ENCODE measurements around the gene MAT1A.

Gene MAT1A

GRCh38 chr10:80283119-80283518, 6.3 kb downstream of the MAT1A start:
- in situ Hi-C loops (cut with HindIII; ENCODE audit: low sequenced_read_pairs): no loop called here

GRCh38 chr10:80281784-80282765, 7.4 kb downstream of the MAT1A start:
- in situ Hi-C loops (cut with HindIII; ENCODE audit: low sequenced_read_pairs): no loop called here

GRCh38 chr10:80281292-80281691, 8.2 kb downstream of the MAT1A start:
- in situ Hi-C loops (cut with HindIII; ENCODE audit: low sequenced_read_pairs): no loop called here

GRCh38 chr10:80280071-80280800, 9.2 kb downstream of the MAT1A start:
- in situ Hi-C loops (cut with HindIII; ENCODE audit: low sequenced_read_pairs): no loop called here

GRCh38 chr10:80279146-80279545, 10.3 kb downstream of the MAT1A start:
- in situ Hi-C loops (cut with HindIII; ENCODE audit: low sequenced_read_pairs): no loop called here

GRCh38 chr10:80278480-80278879, 11.0 kb downstream of the MAT1A start:
- in situ Hi-C loops (cut with HindIII; ENCODE audit: low sequenced_read_pairs): no loop called here

GRCh38 chr10:80277567-80278250, 11.7 kb downstream of the MAT1A start:
- in situ Hi-C loops (cut with HindIII; ENCODE audit: low sequenced_read_pairs): no loop called here

- in situ Hi-C loops (cut with HindIII; ENCODE audit: low sequenced_read_pairs): no loop called here
Measured at GRCh38 chr10:80277016-80277415, 12.4 kb downstream of the MAT1A start.

- in situ Hi-C loops (cut with HindIII; ENCODE audit: low sequenced_read_pairs): no loop called here
Measured at GRCh38 chr10:80276335-80276734, 13.1 kb downstream of the MAT1A start.

- in situ Hi-C loops (cut with HindIII; ENCODE audit: low sequenced_read_pairs): no loop called here
Measured at GRCh38 chr10:80275756-80276155, 13.7 kb downstream of the MAT1A start.

GRCh38 chr10:80275135-80275498, 14.3 kb downstream of the MAT1A start:
- in situ Hi-C loops (cut with HindIII; ENCODE audit: low sequenced_read_pairs): no loop called here

GRCh38 chr10:80274396-80275134, 14.9 kb downstream of the MAT1A start:
- in situ Hi-C loops (cut with HindIII; ENCODE audit: low sequenced_read_pairs): no loop called here

GRCh38 chr10:80273523-80274170, 15.8 kb downstream of the MAT1A start:
- in situ Hi-C loops (cut with HindIII; ENCODE audit: low sequenced_read_pairs): no loop called here

GRCh38 chr10:80272793-80273522, 16.5 kb downstream of the MAT1A start:
- in situ Hi-C loops (cut with HindIII; ENCODE audit: low sequenced_read_pairs): no loop called here

GRCh38 chr10:80271416-80271815, 18.0 kb downstream of the MAT1A start:
- in situ Hi-C loops (cut with HindIII; ENCODE audit: low sequenced_read_pairs): no loop called here

GRCh38 chr10:80270887-80271286, 18.6 kb downstream of the MAT1A start:
- in situ Hi-C loops (cut with HindIII; ENCODE audit: low sequenced_read_pairs): no loop called here

- in situ Hi-C loops (cut with HindIII; ENCODE audit: low sequenced_read_pairs): no loop called here
Measured at GRCh38 chr10:80268938-80269588, 20.4 kb downstream of the MAT1A start.

- in situ Hi-C loops (cut with HindIII; ENCODE audit: low sequenced_read_pairs): no loop called here
Measured at GRCh38 chr10:80268266-80268665, 21.2 kb downstream of the MAT1A start.

GRCh38 chr10:80266513-80266863, 23.0 kb downstream of the MAT1A start:
- in situ Hi-C loops (cut with HindIII; ENCODE audit: low sequenced_read_pairs): no loop called here

Data from endothelial cell of hepatic sinusoid (primary cell).